GM12875 (cell line): ENCODE data around the gene ZSWIM3.
A peak's percentile ranks its signal among the peaks of the same experiment; 100 is the strongest.
"Not testable (repeated sequence)": the region's sequence is repeated elsewhere in the genome, so short reads cannot be mapped to it uniquely, and the experiment has no call there.

ENCODE experiments used
- H3K4me3 ChIP-seq: one replicate; pipeline ENCODE4 v1.5.1; 2011; ENCODE audit warnings: low read depth, low read length, control low read depth
- CTCF ChIP-seq: IDR thresholded peaks from 2 replicates; pipeline ENCODE4 v1.5.1; 2011; ENCODE audit warnings: low read depth, mild to moderate bottlenecking, control low read depth, inconsistent platforms, low read length, moderate library complexity, borderline replicate concordance; ENCODE audit not compliant: insufficient read depth

The ZSWIM3 gene

GRCh38 chr20:45872626-45873025 lies 15.2 kb downstream of the ZSWIM3 start:
- TF ChIP-seq CTCF, result no peak
- no peak overlapping the region for H3K4me3 ChIP-seq

GRCh38 chr20:45873409-45874103 lies 16.1 kb downstream of the ZSWIM3 start:
- TF ChIP-seq CTCF, result no peak
- no peak overlapping the region for H3K4me3 ChIP-seq

- H3K4me3 ChIP-seq, result not testable (repeated sequence)
These were observed 16.7 kb downstream of the ZSWIM3 start for GRCh38 chr20:45874104-45874481.

GRCh38 chr20:45874576-45874975 lies 17.2 kb downstream of the ZSWIM3 start:
- no peak overlapping the region for H3K4me3 ChIP-seq

GRCh38 chr20:45878076-45878761 lies 20.8 kb downstream of the ZSWIM3 start:
- no peak for TF ChIP-seq CTCF

More at GRCh38 chr20:45874576-45874975, 17.2 kb downstream of the ZSWIM3 start:
- no peak for TF ChIP-seq CTCF

GRCh38 chr20:45880988-45881788 lies 23.8 kb downstream of the ZSWIM3 start, which contains the start of gene ZSWIM1:
ZSWIM1 (plus strand) TSS chr20:45881227; CDS start chr20:45882593, 1,366 bp downstream.
- peak within 1 kb of the TSS; percentile 62 for H3K4me3 ChIP-seq
- no peak for TF ChIP-seq CTCF

More at GRCh38 chr20:45878076-45878761, 20.8 kb downstream of the ZSWIM3 start:
- no peak overlapping the region for H3K4me3 ChIP-seq

- TF ChIP-seq CTCF, result no peak
- no peak overlapping the region for H3K4me3 ChIP-seq
These were observed 25.2 kb downstream of the ZSWIM3 start for GRCh38 chr20:45882469-45883099.
